Calu3 (cell line): ENCODE measurements around the gene RITA1. TPM values are rescaled to one million over a fixed set of nuclear protein-coding genes. Genes with fewer than 3 reads are reported as not detected.

ENCODE experiments used
- BruUV-seq: library from RNA; stranded (reverse); fragments of 400-500 nt; replicated peaks from 2 replicates; lab custom pipeline; 2021; lab: Mats Ljungman, UMichigan
- CTCF ChIA-PET: fragments of 300-600 bp; sonication (Branson Sonifier 250); formaldehyde crosslinking; loops from one replicate; lab custom pipeline; 2022; ENCODE audit warnings: antibody characterized with exemption; lab: Charles Lee
- DNase-seq: peaks from one replicate; pipeline ENCODE4 v3.0.0; 2022
- H3K27ac Mint-ChIP-seq: one replicate; pipeline ENCODE4 v1.8.0; 2022; ENCODE audit warnings: mixed read lengths; ENCODE audit not compliant: unreplicated experiment
- H3K27me3 Mint-ChIP-seq: one replicate; pipeline ENCODE4 v1.8.0; 2022; ENCODE audit warnings: mixed read lengths; ENCODE audit not compliant: unreplicated experiment
- H3K36me3 Mint-ChIP-seq: one replicate; pipeline ENCODE4 v1.8.0; 2022; ENCODE audit warnings: mild to moderate bottlenecking, moderate library complexity, mixed read lengths; ENCODE audit not compliant: insufficient read depth, unreplicated experiment
- H3K4me1 Mint-ChIP-seq: one replicate; pipeline ENCODE4 v1.8.0; 2022; ENCODE audit warnings: mild to moderate bottlenecking, low read depth, mixed read lengths; ENCODE audit not compliant: unreplicated experiment
- H3K4me3 Mint-ChIP-seq: one replicate; pipeline ENCODE4 v1.8.0; 2022; ENCODE audit warnings: mild to moderate bottlenecking, low read depth, moderate library complexity, mixed read lengths; ENCODE audit not compliant: unreplicated experiment
- H3K9me3 Mint-ChIP-seq: one replicate; pipeline ENCODE4 v1.8.0; 2022; ENCODE audit warnings: low read depth, mixed read lengths; ENCODE audit not compliant: unreplicated experiment
- CTCF ChIP-seq: fragments of 200-600 bp; IDR thresholded peaks from one replicate; pipeline ENCODE4 v1.8.0; 2022; ENCODE audit warnings: antibody characterized with exemption; ENCODE audit not compliant: unreplicated experiment
- intact Hi-C: fragments of 100-400 bp; cut with micrococcal nuclease; formaldehyde crosslinking; loops from one replicate; pipeline ENCODE4 v1.10.0; 2022; ENCODE audit not compliant: unreplicated experiment
- total RNA-seq: library from RNA; stranded (reverse); gene quantifications from 2 replicates; pipeline ENCODE4 v1.2.3, GENCODE V29; 2022

Gene RITA1
- total RNA-seq, 1 experiment from 2014 or later, result 27.4 TPM

GRCh38 chr12:113235976-113236375, 50.5 kb downstream of the RITA1 start:
- Mint-ChIP-seq H3K27ac (no peak overlapping the region), H3K27me3 (no peaks in the 10 kb centered on the region), H3K4me1 (peaks cover 76% of the 10 kb centered on the region), H3K4me3 (no peak overlapping the region), H3K9me3 (no peaks in the 10 kb centered on the region), H3K36me3 (peaks cover 54% of the 10 kb centered on the region)
- CTCF ChIA-PET, result interaction anchor here (0.6 kb wide), 1 partner anchor 23 kb away, joined by 4 read pairs; no protein-coding TSS in a partner anchor
- no peak for DNase-seq
- TF ChIP-seq CTCF, result no peak
- BruUV-seq, result no TSS peak
- intact Hi-C loops, result no loop called here

- Mint-ChIP-seq H3K36me3 (peaks cover 54% of the 10 kb centered on the region), H3K27ac (no peak overlapping the region), H3K4me1 (peaks cover 76% of the 10 kb centered on the region), H3K27me3 (no peaks in the 10 kb centered on the region), H3K9me3 (no peaks in the 10 kb centered on the region), H3K4me3 (no peak overlapping the region)
- TF ChIP-seq CTCF, result no peak
- CTCF ChIA-PET, result no interaction called here
- BruUV-seq, result no TSS peak
- intact Hi-C loops, result no loop called here
- no peak for DNase-seq
These were observed 51.2 kb downstream of the RITA1 start for GRCh38 chr12:113236539-113237399.

DNA sequence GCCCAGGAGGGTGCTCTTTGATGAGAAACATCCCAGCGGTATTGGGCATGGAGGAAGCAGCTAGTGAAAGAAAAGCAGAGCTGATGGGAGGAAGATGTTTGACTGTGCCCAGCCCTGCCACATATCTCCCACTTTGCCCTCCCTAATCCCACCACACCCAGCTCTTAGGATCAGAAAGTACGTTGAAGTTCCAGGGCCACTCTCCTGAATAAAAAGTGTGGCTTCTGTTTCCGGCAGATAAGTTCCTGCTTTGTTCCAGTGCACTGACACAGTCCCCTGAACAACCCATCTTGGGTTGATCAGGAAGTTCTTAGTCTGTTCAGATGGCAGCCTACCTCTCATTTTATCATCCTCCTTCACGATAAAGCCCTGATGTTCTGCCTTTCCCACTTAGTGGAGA, 52.2 kb downstream of the RITA1 start:
- CTCF ChIA-PET, result no interaction called here
- TF ChIP-seq CTCF, result no peak
- no peaks in the 10 kb centered on the region for H3K27me3 Mint-ChIP-seq
- H3K4me3 Mint-ChIP-seq, result no peak overlapping the region
- no peak for DNase-seq
- H3K36me3 Mint-ChIP-seq, result peaks cover 59% of the 10 kb centered on the region
- BruUV-seq, result no TSS peak
- no peaks in the 10 kb centered on the region for H3K9me3 Mint-ChIP-seq
- no peak overlapping the region for H3K27ac Mint-ChIP-seq
- H3K4me1 Mint-ChIP-seq, result peaks cover 82% of the 10 kb centered on the region
- intact Hi-C loops, result no loop called here

DNA sequence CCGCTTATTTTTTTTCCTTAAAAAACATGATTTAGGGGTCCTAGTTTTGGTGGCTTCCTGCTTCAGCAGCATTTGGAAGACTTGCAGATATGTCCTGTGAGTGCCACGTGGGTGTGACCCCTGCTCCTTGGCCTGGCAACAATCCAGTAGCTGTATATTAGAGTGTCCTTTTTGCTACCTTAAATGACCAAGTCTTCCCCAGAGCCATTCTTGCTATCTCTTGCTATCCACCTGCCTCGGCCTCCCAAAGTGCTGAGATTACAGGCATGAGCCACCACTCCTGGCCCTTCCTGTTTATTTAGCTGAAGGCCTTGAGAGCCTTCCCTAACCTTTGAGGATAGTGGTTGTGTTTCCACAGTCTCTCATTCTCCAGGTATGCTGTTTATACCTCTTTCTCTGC, 52.8 kb downstream of the RITA1 start:
- Mint-ChIP-seq H3K27me3 (no peaks in the 10 kb centered on the region), H3K36me3 (peaks cover 65% of the 10 kb centered on the region), H3K4me1 (peaks cover 87% of the 10 kb centered on the region), H3K27ac (no peak overlapping the region), H3K4me3 (no peak overlapping the region), H3K9me3 (no peaks in the 10 kb centered on the region)
- intact Hi-C loops, result no loop called here
- BruUV-seq, result no TSS peak
- no peak for TF ChIP-seq CTCF
- CTCF ChIA-PET, result interaction anchor here (1.7 kb wide), 1 partner anchor 9 kb away, joined by 4 read pairs; no protein-coding TSS in a partner anchor
- DNase-seq, result no peak
